Testis (tissue), 5 donors: ENCODE data around the gene HNRNPC. TPM values are rescaled to one million over a fixed set of nuclear protein-coding genes. Genes with fewer than 3 reads are reported as not detected.

Experiments used
- DNase-seq: peaks from one replicate; pipeline ENCODE4 v3.0.0-alpha.2; 2019
- H3K27ac ChIP-seq, 2 donors: fragments of 200-600 bp; sonication (generic); one replicate each; pipeline ENCODE4 v1.5.1; 2019
- H3K27me3 ChIP-seq: fragments of 200-600 bp; sonication (generic); one replicate; pipeline ENCODE4 v1.5.1; 2019
- H3K36me3 ChIP-seq: fragments of 200-600 bp; sonication (generic); one replicate; pipeline ENCODE4 v1.5.1; 2017; ENCODE audit warnings: low read depth; ENCODE audit errors: missing control alignments
- H3K4me1 ChIP-seq: fragments of 200-600 bp; sonication (generic); one replicate; pipeline ENCODE4 v1.5.1; 2019
- H3K4me3 ChIP-seq, 2 donors: fragments of 200-600 bp; sonication (generic); one replicate each; pipeline ENCODE4 v1.5.1; 2017 to 2019
- H3K9me3 ChIP-seq: fragments of 200-600 bp; sonication (generic); one replicate; pipeline ENCODE4 v1.5.1; 2017
- CTCF ChIP-seq, 3 experiments: fragments of 450-650 bp in 2 of 3; fragments of 200-600 bp in 1 of 3; sonication (generic) in 1 of 3; IDR thresholded peaks; one replicate each; pipeline ENCODE4 v1.5.1; 2016 to 2019; ENCODE audit warnings: antibody characterized with exemption in 3 of 3, mild to moderate bottlenecking in 2 of 3, moderate library complexity in 1 of 3
- POLR2A ChIP-seq: fragments of 450-650 bp; IDR thresholded peaks from one replicate; pipeline ENCODE4 v1.6.1; 2017; ENCODE audit warnings: antibody characterized with exemption, mild to moderate bottlenecking, moderate library complexity
- WGBS, 2 donors: methylation state at CpG; one replicate each; pipeline ENCODE4 v1.1.5; 2018; 5-methylcytosine and 5-hydroxymethylcytosine counted together
- intact Hi-C: fragments of 100-400 bp; cut with DNase I; formaldehyde crosslinking; loops from one replicate; pipeline ENCODE4 v1.15.1; 2023; ENCODE audit warnings: low total_unique reads
- long read RNA-seq, 2 donors: transcript quantifications; one replicate each; lab custom pipeline, GENCODE V29; 2026
- polyA plus RNA-seq: library from polyadenylated mRNA; stranded (reverse); fragments of 350-450 nt; fragmentation: Illumina TruSeq; extraction: RNeasy Lipid Tissue Mini Kit (QIAGEN cat#74804); gene quantifications from one replicate; pipeline ENCODE4 v1.2.3, GENCODE V29; 2014; ENCODE audit warnings: low read depth, low replicate concordance; ENCODE audit not compliant: insufficient read depth
- total RNA-seq, 2 donors: library from RNA; depleted of rRNA; stranded (reverse); fragments of >200 nt; gene quantifications; one replicate each; pipeline ENCODE4 v1.2.3, GENCODE V29; 2016

The HNRNPC gene
- total RNA-seq (100 to 1,000 TPM; 317 to 399 TPM), polyA plus RNA-seq (443 TPM)
- long read RNA-seq, donor 1, transcript HNRNPC-230 (8 exons, 1,371 nt) = minor isoform, 8 of 486 reads
- long read RNA-seq, donor 1, transcript HNRNPC-211 (9 exons, 1,784 nt) = minor isoform, 14 of 486 reads
- long read RNA-seq, donor 1, transcript HNRNPC-205 (9 exons, 1,375 nt) = major isoform, 66 of 486 reads
- long read RNA-seq, donor 1, partial matches to known transcripts = 311 of 486 reads
- long read RNA-seq, donor 1, other reads (novel, unspliced or antisense) = 69 of 486 reads
- long read RNA-seq, donor 2, full-length matches to known transcripts = 89 of 281 reads
- long read RNA-seq, donor 2, partial matches to known transcripts = 155 of 281 reads
- long read RNA-seq, donor 2, other reads (novel, unspliced or antisense) = 37 of 281 reads

GRCh38 chr14:21269252-21270046, at the start of gene HNRNPC:
Gene HNRNPC (minus strand): TSS chr14:21269442. CDS start chr14:21234193, 35,249 bp downstream.
- 0% methylated on average over 40 to 49 of the region's 49 CpGs for WGBS, 2 donors
- H3K4me3 ChIP-seq = peak within 1 kb of the TSS; percentile 72 to 84
- TF ChIP-seq POLR2A = peak; percentile 90
- TF ChIP-seq CTCF (IDR thresholded peaks at IDR 0.05) = peak in 1 of 3 experiments; percentile 1
- H3K4me1 ChIP-seq = peaks cover 15% of the 10 kb centered on the region
- no peaks in the 10 kb centered on the region for H3K36me3 ChIP-seq
- H3K27me3 ChIP-seq = no peaks in the 10 kb centered on the region
- peak; percentile 100 for DNase-seq
- no peaks in the 10 kb centered on the region for H3K9me3 ChIP-seq
- H3K27ac ChIP-seq = peak within 1 kb of the TSS; percentile 96 to 97
- intact Hi-C loops = loop anchor here (10.0 kb wide), 1 partner anchor 115 kb away; the partner anchor contains the start of gene SUPT16H

- intact Hi-C loops = no loop called here
- Histone ChIP-seq H3K27ac (no peak overlapping the region), H3K9me3 (no peaks in the 10 kb centered on the region), H3K27me3 (no peaks in the 10 kb centered on the region), H3K4me1 (no peaks in the 10 kb centered on the region), H3K4me3 (no peak overlapping the region), H3K36me3 (no peaks in the 10 kb centered on the region)
- WGBS, 2 donors = 62 to 75% methylated on average over 3 of the region's 3 CpGs
- no peak for DNase-seq
- TF ChIP-seq POLR2A = no peak
- TF ChIP-seq CTCF (IDR thresholded peaks at IDR 0.05) = no peak
These were observed 48.2 kb upstream of the HNRNPC start for GRCh38 chr14:21317398-21317797.

- H3K4me1 ChIP-seq = no peaks in the 10 kb centered on the region
- no peak overlapping the region for H3K27ac ChIP-seq
- intact Hi-C loops = no loop called here
- TF ChIP-seq CTCF (IDR thresholded peaks at IDR 0.05) (no peak), POLR2A (no peak)
- WGBS, 2 donors = 86 to 89% methylated on average over 12 of the region's 12 CpGs
- DNase-seq = no peak
- H3K27me3 ChIP-seq = no peaks in the 10 kb centered on the region
- no peaks in the 10 kb centered on the region for H3K9me3 ChIP-seq
- no peaks in the 10 kb centered on the region for H3K36me3 ChIP-seq
- no peak overlapping the region for H3K4me3 ChIP-seq
These were observed 44.3 kb upstream of the HNRNPC start for GRCh38 chr14:21313512-21313911.

GRCh38 chr14:21311614-21312013, 42.4 kb upstream of the HNRNPC start:
- intact Hi-C loops = no loop called here
- no peak for DNase-seq
- Histone ChIP-seq H3K36me3 (no peaks in the 10 kb centered on the region), H3K27me3 (no peaks in the 10 kb centered on the region), H3K4me3 (no peak overlapping the region), H3K9me3 (no peaks in the 10 kb centered on the region), H3K27ac (no peak overlapping the region), H3K4me1 (no peaks in the 10 kb centered on the region)
- no peak for TF ChIP-seq CTCF (IDR thresholded peaks at IDR 0.05)
- TF ChIP-seq POLR2A = no peak
- 64 to 71% methylated on average over 2 of the region's 2 CpGs for WGBS, 2 donors
